Spinal cord (tissue), 10 donors: ENCODE results near the gene CHMP6. TPM values are rescaled to one million over a fixed set of nuclear protein-coding genes. Genes with fewer than 3 reads are reported as not detected.

ENCODE experiments used
- DNase-seq, 6 donors: peaks; one replicate each; pipeline versions ENCODE4 v3.0.0 to v3.0.0-alpha.2; 2013 to 2015; ENCODE audit warnings: low spot score in 6 of 6, low read depth in 4 of 6
- H3K27ac ChIP-seq: one replicate; pipeline ENCODE4 v1.5.1; 2013; ENCODE audit warnings: low read depth, low read length, control low read depth
- H3K27me3 ChIP-seq: one replicate; pipeline ENCODE4 v1.6.1; 2013; ENCODE audit warnings: low read length; ENCODE audit not compliant: control insufficient read depth, insufficient read depth
- H3K36me3 ChIP-seq: one replicate; pipeline ENCODE4 v1.6.1; 2013; ENCODE audit warnings: low read length; ENCODE audit not compliant: control insufficient read depth, insufficient read depth
- H3K4me1 ChIP-seq: one replicate; pipeline ENCODE4 v1.6.1; 2013; ENCODE audit warnings: low read length; ENCODE audit not compliant: control insufficient read depth, insufficient read depth
- H3K4me3 ChIP-seq: one replicate; pipeline ENCODE4 v1.5.1; 2013; ENCODE audit warnings: low read depth, low read length, control low read depth
- H3K9me3 ChIP-seq: one replicate; pipeline ENCODE4 v1.6.1; 2013; ENCODE audit warnings: low read length; ENCODE audit not compliant: control insufficient read depth, insufficient read depth
- WGBS: methylation state at CpG from one replicate; pipeline ENCODE4 v1.1.5; 2013; ENCODE audit warnings: missing lambda C conversion rate; ENCODE audit not compliant: insufficient coverage; 5-methylcytosine and 5-hydroxymethylcytosine counted together
- polyA plus RNA-seq, 2 donors: library from polyadenylated mRNA; unstranded; fragments of 120-200 nt; gene quantifications; one replicate each; pipeline ENCODE4 v1.2.1, GENCODE V29; 2013; ENCODE audit not compliant: insufficient read length in 2 of 2
- total RNA-seq, 2 donors: library from RNA; depleted of rRNA in 1 of 2; stranded (reverse); fragments of 120-200 nt in 1 of 2; fragments of >200 nt in 1 of 2; gene quantifications; one replicate each; pipeline versions ENCODE4 v1.2.3 to v1.2.4, GENCODE V29; 2013 to 2014
- donor health status: healthy.

Gene CHMP6
- total and polyA plus RNA-seq, 4 donors = 10.2 to 43.1 (median 24.1) TPM

DNA sequence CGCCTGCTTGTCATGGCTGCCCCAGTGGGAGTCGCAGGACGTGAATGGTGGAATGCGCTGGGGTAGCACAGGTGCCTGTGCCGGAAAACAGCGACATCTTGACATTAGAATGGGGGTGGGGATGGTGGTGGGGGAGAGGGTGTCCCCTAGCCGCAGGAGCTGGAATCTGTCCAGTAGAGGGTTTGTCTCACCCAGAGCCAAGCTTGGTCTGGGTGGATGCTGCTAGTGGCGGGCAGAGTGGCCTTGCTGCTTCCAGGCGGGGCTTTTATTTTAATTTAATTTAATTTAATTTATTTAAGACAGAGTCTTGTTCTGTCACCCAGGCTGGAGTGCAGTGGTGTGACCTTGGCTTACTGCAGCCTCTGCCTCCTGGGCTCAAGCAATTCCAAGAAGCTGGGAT, 51.0 kb downstream of the CHMP6 start:
- Histone ChIP-seq H3K4me3 (no peak overlapping the region), H3K27me3 (no peaks in the 10 kb centered on the region), H3K4me1 (peaks cover 81% of the 10 kb centered on the region), H3K36me3 (peaks cover 62% of the 10 kb centered on the region), H3K27ac (no peak overlapping the region), H3K9me3 (no peaks in the 10 kb centered on the region)
- WGBS = 75% methylated on average over 7 of the region's 9 CpGs
- no peak for DNase-seq

GRCh38 chr17:81043319-81043724, 51.7 kb downstream of the CHMP6 start:
- 88% methylated on average over 19 of the region's 19 CpGs for WGBS
- H3K4me1 ChIP-seq = peaks cover 81% of the 10 kb centered on the region
- H3K27ac ChIP-seq = peak overlapping the region; percentile 7
- no peak overlapping the region for H3K4me3 ChIP-seq
- no peak for DNase-seq
- no peaks in the 10 kb centered on the region for H3K9me3 ChIP-seq
- peaks cover 56% of the 10 kb centered on the region for H3K36me3 ChIP-seq
- H3K27me3 ChIP-seq = no peaks in the 10 kb centered on the region

DNA sequence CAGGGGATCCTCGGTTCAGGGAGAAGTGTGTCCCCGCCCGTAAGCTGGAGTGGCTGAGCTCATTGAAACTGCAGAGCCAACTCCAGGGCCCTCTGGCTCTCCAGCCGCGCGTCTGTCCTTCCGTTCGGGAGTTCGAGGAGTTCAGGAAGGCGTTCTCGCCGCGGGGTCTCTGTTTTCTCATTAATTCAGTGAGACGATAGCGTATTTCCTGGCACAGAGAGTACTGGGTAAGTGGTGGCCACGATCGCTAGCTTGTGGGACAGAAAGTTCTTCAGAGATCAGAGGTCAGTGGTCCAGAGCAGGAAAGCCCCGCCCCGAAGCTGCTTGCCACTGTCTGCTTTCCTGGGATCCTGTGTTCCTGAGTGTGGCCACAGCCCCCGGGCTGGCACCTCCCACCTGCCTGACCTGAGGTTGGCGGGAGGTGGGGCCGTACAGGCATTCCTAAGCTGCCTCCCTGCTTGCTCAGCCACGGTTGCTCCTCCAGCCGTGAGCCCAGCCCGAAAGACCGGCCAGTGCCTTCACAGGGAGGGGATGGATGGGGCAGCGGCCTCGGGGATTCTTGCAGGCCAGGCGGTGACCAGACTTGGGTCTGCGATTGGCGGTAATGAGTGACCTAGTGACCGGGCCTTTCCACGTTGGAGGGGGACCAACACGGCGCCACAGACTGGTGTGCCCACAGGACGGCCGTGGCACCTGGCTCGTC, 52.2 kb downstream of the CHMP6 start:
- Histone ChIP-seq H3K27me3 (no peaks in the 10 kb centered on the region), H3K9me3 (no peaks in the 10 kb centered on the region), H3K27ac (peak overlapping the region; percentile 73), H3K36me3 (peaks cover 56% of the 10 kb centered on the region), H3K4me1 (peaks cover 81% of the 10 kb centered on the region), H3K4me3 (no peak overlapping the region)
- 73% methylated on average over 31 of the region's 38 CpGs for WGBS
- DNase-seq = no peak

GRCh38 chr17:81044428-81044763, 52.8 kb downstream of the CHMP6 start:
- 58% methylated on average over 14 of the region's 14 CpGs for WGBS
- no peak for DNase-seq
- Histone ChIP-seq H3K9me3 (no peaks in the 10 kb centered on the region), H3K27me3 (no peaks in the 10 kb centered on the region), H3K4me1 (peaks cover 81% of the 10 kb centered on the region), H3K4me3 (no peak overlapping the region), H3K36me3 (peaks cover 52% of the 10 kb centered on the region), H3K27ac (peak overlapping the region; percentile 73)

DNA sequence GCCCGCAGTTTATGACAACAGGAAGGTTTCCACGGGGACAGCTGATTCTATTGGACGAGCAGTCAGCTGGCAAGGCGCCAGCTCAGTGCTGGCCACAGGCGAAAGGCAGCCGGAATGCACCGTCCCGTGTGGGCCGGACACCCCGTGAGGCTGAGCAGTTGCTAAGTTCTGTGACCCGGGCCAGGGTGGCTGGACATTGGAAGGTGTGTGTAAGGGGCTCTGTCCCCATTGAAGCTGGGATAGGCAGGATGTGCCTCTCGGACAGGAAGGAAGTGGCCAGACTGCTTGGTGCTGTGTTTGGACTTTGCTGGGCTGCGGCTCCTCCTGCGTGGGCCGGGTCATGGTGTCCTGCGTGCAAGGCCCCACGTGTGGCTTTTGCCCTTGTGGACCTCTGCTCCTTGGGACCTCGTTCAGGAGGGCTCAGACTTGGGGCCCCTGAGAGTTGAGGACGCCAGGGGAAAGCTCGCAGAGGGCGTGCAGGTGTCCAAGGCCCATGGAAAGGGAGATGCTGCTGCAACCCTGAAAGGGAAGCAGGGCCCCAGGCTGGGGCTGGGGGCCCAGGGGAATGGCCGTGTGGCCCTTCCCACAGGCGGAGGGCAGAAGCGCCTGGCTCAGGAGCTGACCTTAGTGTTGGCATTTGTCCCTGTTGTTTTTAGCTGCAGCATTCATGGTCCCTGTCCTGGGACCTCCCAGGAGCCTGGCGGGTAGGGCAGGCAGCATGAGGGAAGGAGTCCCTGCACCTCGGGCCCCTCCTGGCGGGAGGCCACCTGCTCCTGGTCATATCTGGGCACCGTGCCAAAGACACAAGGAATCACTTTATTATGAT, 53.3 kb downstream of the CHMP6 start:
- H3K27ac ChIP-seq = peak overlapping the region; percentile 73
- 39% methylated on average over 26 of the region's 28 CpGs for WGBS
- H3K27me3 ChIP-seq = no peaks in the 10 kb centered on the region
- H3K36me3 ChIP-seq = peaks cover 52% of the 10 kb centered on the region
- no peaks in the 10 kb centered on the region for H3K9me3 ChIP-seq
- H3K4me3 ChIP-seq = no peak overlapping the region
- peak in 2 of 6 donors; percentile 75 to 84 for DNase-seq
- H3K4me1 ChIP-seq = peaks cover 81% of the 10 kb centered on the region

DNA sequence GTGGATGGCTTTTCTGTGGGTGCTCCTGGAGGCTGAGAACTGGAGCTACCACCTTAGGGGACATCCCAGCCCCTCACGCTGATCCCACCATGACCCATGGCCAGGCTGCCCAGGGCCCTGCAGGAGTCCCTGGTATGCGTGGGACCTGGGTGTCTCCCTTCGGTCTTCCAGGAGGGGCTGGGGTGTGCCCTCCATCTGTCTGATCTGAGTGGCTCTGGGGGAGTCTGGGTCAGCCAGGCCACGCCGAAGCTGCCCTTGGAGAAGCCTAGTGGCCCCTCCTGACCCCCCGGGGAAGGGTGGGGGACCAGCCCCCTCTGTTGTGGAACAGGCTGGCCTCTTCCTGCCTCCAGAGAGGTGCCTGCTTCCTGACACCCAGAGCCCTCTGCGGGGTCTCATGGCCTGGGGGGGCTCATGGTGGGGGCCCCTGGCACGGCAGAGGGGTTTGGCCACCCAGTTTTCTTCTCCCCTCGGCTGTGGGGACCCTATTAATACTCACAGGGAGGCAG, 54.0 kb downstream of the CHMP6 start:
- H3K27ac ChIP-seq = no peak overlapping the region
- peaks cover 81% of the 10 kb centered on the region for H3K4me1 ChIP-seq
- WGBS = 92% methylated on average over 6 of the region's 9 CpGs
- peaks cover 50% of the 10 kb centered on the region for H3K36me3 ChIP-seq
- H3K9me3 ChIP-seq = no peaks in the 10 kb centered on the region
- no peak overlapping the region for H3K4me3 ChIP-seq
- DNase-seq = no peak
- no peaks in the 10 kb centered on the region for H3K27me3 ChIP-seq

- Histone ChIP-seq H3K27me3 (no peaks in the 10 kb centered on the region), H3K4me1 (peaks cover 81% of the 10 kb centered on the region), H3K9me3 (no peaks in the 10 kb centered on the region), H3K27ac (no peak overlapping the region), H3K36me3 (peaks cover 53% of the 10 kb centered on the region), H3K4me3 (no peak overlapping the region)
- DNase-seq = no peak
- 91% methylated on average over 15 of the region's 17 CpGs for WGBS
Measured at GRCh38 chr17:81046132-81046769, 54.6 kb downstream of the CHMP6 start.

DNA sequence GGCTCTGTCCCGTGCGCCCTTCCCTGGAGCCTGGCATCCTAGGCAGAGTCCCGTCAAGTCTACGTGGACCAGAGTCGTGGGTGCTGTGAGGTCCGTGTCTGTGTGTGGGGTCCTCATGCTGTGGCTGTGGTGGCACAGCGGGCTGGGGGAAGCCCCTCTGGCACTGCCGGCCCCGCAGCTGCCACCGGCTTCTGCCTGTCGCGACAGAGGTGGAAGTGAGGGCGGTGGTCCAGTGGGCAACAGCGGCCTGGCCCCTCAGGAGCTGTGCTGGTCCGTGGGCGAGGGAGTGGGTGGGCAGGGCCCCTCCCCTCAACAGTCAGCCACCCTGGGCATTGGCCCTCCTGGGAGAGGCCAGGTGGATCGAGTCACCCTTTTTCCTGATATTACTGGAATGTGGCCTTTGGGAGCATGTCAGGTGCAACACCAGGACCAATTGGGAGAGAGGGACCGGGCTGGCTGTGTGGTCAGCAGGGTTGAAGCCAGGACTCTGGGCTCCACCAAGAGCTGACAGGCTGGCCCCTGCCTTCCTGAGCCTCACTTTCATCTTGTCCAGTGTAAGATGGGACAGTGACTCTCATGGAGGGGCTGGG, 55.2 kb downstream of the CHMP6 start:
- Histone ChIP-seq H3K36me3 (peaks cover 53% of the 10 kb centered on the region), H3K4me1 (peaks cover 82% of the 10 kb centered on the region), H3K27ac (no peak overlapping the region), H3K4me3 (no peak overlapping the region), H3K27me3 (no peaks in the 10 kb centered on the region), H3K9me3 (no peaks in the 10 kb centered on the region)
- 87% methylated on average over 17 of the region's 18 CpGs for WGBS
- no peak for DNase-seq

DNA sequence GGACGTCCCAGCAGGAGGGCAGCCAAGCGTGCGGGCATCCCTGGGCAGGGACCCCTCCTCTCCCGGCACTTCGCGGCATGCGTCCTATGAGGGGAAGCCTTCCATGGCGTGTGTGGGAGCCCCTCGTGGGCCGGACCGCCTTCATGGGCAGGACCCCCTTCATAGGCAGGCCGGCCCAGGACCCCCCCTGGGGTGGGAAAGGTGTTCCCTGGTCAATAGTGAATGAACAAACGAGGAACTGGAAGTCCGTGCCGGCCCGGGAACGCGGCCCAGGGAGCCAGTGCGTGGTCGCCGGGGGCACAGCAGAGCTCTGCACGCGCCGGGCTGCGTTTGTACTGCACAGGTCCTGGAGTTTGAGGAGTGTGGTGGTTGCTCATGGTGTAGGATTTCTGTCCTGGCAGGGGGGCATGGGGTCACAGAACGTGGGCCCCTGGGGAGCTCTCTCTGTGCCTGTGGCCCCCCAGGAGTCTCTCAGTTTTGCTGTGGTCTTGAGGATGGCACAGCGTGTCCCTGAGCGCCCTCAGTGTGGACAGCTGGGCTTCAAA, 57.3 kb downstream of the CHMP6 start:
- Histone ChIP-seq H3K9me3 (no peaks in the 10 kb centered on the region), H3K27ac (no peak overlapping the region), H3K4me3 (no peak overlapping the region), H3K36me3 (peaks cover 52% of the 10 kb centered on the region), H3K4me1 (peaks cover 91% of the 10 kb centered on the region), H3K27me3 (no peaks in the 10 kb centered on the region)
- WGBS = 64% methylated on average over 26 of the region's 28 CpGs
- DNase-seq = no peak
